ENCODE measurements around the gene CTNNA2. TPM values are rescaled to one million over a fixed set of nuclear protein-coding genes. Genes with fewer than 3 reads are reported as not detected.

Gene CTNNA2
- total RNA-seq, 1 experiment from 2014 or later = 5.5 TPM

- Histone ChIP-seq H3K9me3 (ENCODE audit: control insufficient read depth, low read depth, low read length) (no peaks in the 10 kb centered on the region), H2BK15ac (ENCODE audit: low read depth, low read length) (no peak overlapping the region), H3K14ac (ENCODE audit: insufficient read depth, low read length) (no peak overlapping the region), H4K8ac (replicated peaks; ENCODE audit: insufficient read length, low read depth, low read length) (no peak overlapping the region), H3K27ac (ENCODE audit: insufficient read length, low read depth, low read length) (no peak overlapping the region), H2BK5ac (ENCODE audit: insufficient read length, low read length) (no peak overlapping the region), H3K4me2 (ENCODE audit: insufficient read depth, insufficient read length, low read length) (no peak overlapping the region), H3K79me1 (ENCODE audit: insufficient read depth, low read depth, low read length, poor library complexity, severe bottlenecking) (no peaks in the 10 kb centered on the region), H3T11ph (ENCODE audit: low read length) (no peak overlapping the region), H3K9ac (ENCODE audit: extremely low read depth, insufficient read length, low read length) (no peak overlapping the region), H4K5ac (ENCODE audit: insufficient read length, low read depth, low read length) (no peak overlapping the region), H2BK12ac (ENCODE audit: insufficient read length, low read depth, low read length) (no peak overlapping the region), H4K91ac (ENCODE audit: insufficient read length, low read depth, low read length) (no peak overlapping the region), H2AK5ac (ENCODE audit: insufficient read length, low read length) (no peak overlapping the region), H3K79me2 (ENCODE audit: insufficient read depth, low read length) (no peaks in the 10 kb centered on the region), H3K23ac (ENCODE audit: insufficient read length, low read depth, low read length) (no peak overlapping the region), H3K23me2 (ENCODE audit: insufficient read length, low read depth, low read length, poor library complexity, severe bottlenecking) (no peaks in the 10 kb centered on the region), H2AFZ (ENCODE audit: low read length) (no peak overlapping the region), H2BK20ac (ENCODE audit: low read depth, low read length, poor library complexity, severe bottlenecking) (no peak overlapping the region), H2BK120ac (ENCODE audit: low read depth, low read length, poor library complexity, severe bottlenecking) (no peak overlapping the region), H3K18ac (ENCODE audit: insufficient read length, low read depth, low read length) (no peak overlapping the region), H3K56ac (ENCODE audit: insufficient read length, low read depth, low read length) (no peak overlapping the region), H3K4ac (ENCODE audit: low read depth, low read length) (no peak overlapping the region), H4K20me1 (ENCODE audit: control insufficient read depth, insufficient read depth, insufficient read length) (no peaks in the 10 kb centered on the region), H3K4me1 (ENCODE audit: insufficient read depth, low read length) (no peaks in the 10 kb centered on the region), H3K27me3 (ENCODE audit: insufficient read depth, low read length) (no peaks in the 10 kb centered on the region)
- no peaks in the 10 kb centered on the region; the same call in 1 of the 2 replicates for H3K27me3 Mint-ChIP-seq (ENCODE audit: low read depth)
- H3K27ac Mint-ChIP-seq = no peak overlapping the region
- no peak overlapping the region for H3K4me3 Mint-ChIP-seq
- H3K4me1 Mint-ChIP-seq = no peaks in the 10 kb centered on the region
- TF ChIP-seq CTCF (conservative IDR thresholded peaks at IDR 0.05) = no peak
- H3K36me3 Mint-ChIP-seq (ENCODE audit: insufficient read depth in 1 of 3, low read depth in 3 of 3) = no peaks in the 10 kb centered on the region
- no peak for DNase-seq
- no peaks in the 10 kb centered on the region for H3K9me3 Mint-ChIP-seq
Observed at GRCh38 chr2:80501874-80502624, 989.2 kb downstream of the CTNNA2 start.

Measured in H9 (cell line).